H1 (cell line): ENCODE results near the gene SLC6A2.

Experiments
- CREB1 ChIP-seq: IDR thresholded peaks from 2 replicates; pipeline ENCODE4 v1.6.1; 2012; ENCODE audit warnings: inconsistent platforms
- CTCF ChIP-seq, 3 experiments: IDR thresholded peaks; 1 replicate in 2 of 3; 2 replicates in 1 of 3; pipeline versions ENCODE4 v1.5.1 to v1.6.1; 2011; ENCODE audit warnings: low read length in 3 of 3, mild to moderate bottlenecking in 3 of 3, inconsistent platforms in 2 of 3, low read depth in 1 of 3, moderate library complexity in 1 of 3; ENCODE audit not compliant: insufficient read depth in 1 of 3; ENCODE audit errors: control extremely low read depth in 1 of 3
- EP300 ChIP-seq, 2 experiments: IDR thresholded peaks; 1 replicate in 1 of 2; 2 replicates in 1 of 2; pipeline ENCODE4 v1.6.1; 2011 to 2012; ENCODE audit warnings: low read depth in 2 of 2, low read length in 2 of 2, mild to moderate bottlenecking in 2 of 2, borderline replicate concordance in 1 of 2, inconsistent platforms in 1 of 2, moderate library complexity in 1 of 2
- EZH2 ChIP-seq: fragments of 200-600 bp; sonication (generic); IDR thresholded peaks from 2 replicates; pipeline ENCODE4 v1.7.1; 2012; ENCODE audit warnings: low read depth, mild to moderate bottlenecking, moderate library complexity, low read length, inconsistent platforms; ENCODE audit not compliant: severe bottlenecking
- HDAC2 ChIP-seq, 2 experiments: fragments of 300-600 bp in 1 of 2; sonication (generic) in 1 of 2; IDR thresholded peaks; 2 replicates each; pipeline ENCODE4 v1.6.1; 2011 to 2012; ENCODE audit warnings: low read depth in 2 of 2, low read length in 2 of 2, mild to moderate bottlenecking in 2 of 2, moderate library complexity in 2 of 2, borderline replicate concordance in 1 of 2, inconsistent platforms in 1 of 2
- JUND ChIP-seq: IDR thresholded peaks from 2 replicates; pipeline ENCODE4 v1.6.1; 2011; ENCODE audit warnings: mild to moderate bottlenecking, improper control_type of control experiment, low read length
- POLR2A ChIP-seq, 2 experiments: IDR thresholded peaks; 1 replicate in 1 of 2; 2 replicates in 1 of 2; pipeline ENCODE4 v1.6.1; 2011; ENCODE audit warnings: low read depth in 2 of 2, low read length in 2 of 2, mild to moderate bottlenecking in 2 of 2; ENCODE audit errors: control extremely low read depth in 1 of 2
- SUZ12 ChIP-seq: fragments of 200-600 bp; sonication (generic); IDR thresholded peaks from 2 replicates; pipeline ENCODE4 v1.6.1; 2012; ENCODE audit warnings: mild to moderate bottlenecking, inconsistent platforms, low read length, moderate library complexity, mixed read lengths
- TAF7 ChIP-seq: optimal IDR thresholded peaks from 2 replicates; pipeline ENCODE3; 2011; ENCODE audit warnings: low read depth, mild to moderate bottlenecking, inconsistent platforms, low read length, moderate library complexity, borderline replicate concordance

DNA sequence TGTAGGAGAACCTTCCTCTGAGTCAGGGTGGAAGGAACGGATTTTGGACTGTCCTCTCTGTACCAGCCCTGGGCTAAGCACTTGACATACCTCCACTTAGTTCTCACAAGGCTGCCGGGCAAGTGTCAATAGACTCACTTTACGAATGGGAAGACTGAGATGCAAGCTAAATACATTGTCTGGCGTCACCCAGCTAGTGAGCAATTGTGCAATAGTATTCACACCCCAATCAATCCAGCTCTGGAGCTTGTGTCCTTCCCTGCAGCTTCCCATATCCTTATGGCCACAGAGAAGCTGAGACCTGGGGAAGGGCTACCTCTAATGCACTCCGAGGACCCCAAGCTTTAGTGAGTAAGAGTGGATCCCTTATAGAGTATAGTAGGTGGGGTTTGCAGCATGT lies 39.8 kb downstream of the SLC6A2 start:
- TF ChIP-seq HDAC2 (IDR thresholded peaks at IDR 0.05; ENCODE audit: borderline replicate concordance in 1 of 2, low read depth in 2 of 2, low read length in 2 of 2) (no peak), EP300 (IDR thresholded peaks at IDR 0.05; ENCODE audit: borderline replicate concordance in 1 of 2, low read depth in 2 of 2, low read length in 2 of 2) (no peak), SUZ12 (no peak), POLR2A (IDR thresholded peaks at IDR 0.05; ENCODE audit: control extremely low read depth in 1 of 2, low read depth in 2 of 2, low read length in 2 of 2) (no peak), CREB1 (no peak), CTCF (IDR thresholded peaks at IDR 0.05; ENCODE audit: control extremely low read depth in 1 of 3, insufficient read depth in 1 of 3, low read depth in 1 of 3, low read length in 3 of 3) (no peak), TAF7 (no peak), JUND (no peak), EZH2 (no peak)
